Natural killer cell (primary cell): Measurements from ENCODE around the gene JCHAIN. TPM values are rescaled to one million over a fixed set of nuclear protein-coding genes. Genes with fewer than 3 reads are reported as not detected.

Experiments used
- ATAC-seq, 3 donors: fragments of 150-1000 bp in 2 of 3; fragments of 200-7000 bp in 1 of 3; cut with Tn5 transposase; 1 replicate in 1 of 3; 2 replicates in 2 of 3; pipeline ENCODE4 v1.10.0; 2021; ENCODE audit warnings: mild to moderate bottlenecking in 2 of 3, moderate library complexity in 2 of 3
- DNase-seq, 2 donors: peaks; one replicate each; pipeline versions ENCODE4 v3.0.0 to v3.0.0-alpha.2; 2013 to 2021; ENCODE audit warnings: mixed read lengths in 1 of 2
- H3K27ac ChIP-seq: one replicate; pipeline ENCODE4 v1.5.1; 2013; ENCODE audit warnings: mild to moderate bottlenecking, low read length
- H3K27me3 ChIP-seq: one replicate; pipeline ENCODE4 v1.6.1; 2013; ENCODE audit warnings: low read length; ENCODE audit not compliant: control insufficient read depth, insufficient read depth
- H3K36me3 ChIP-seq: one replicate; pipeline ENCODE4 v1.6.1; 2013; ENCODE audit warnings: low read length; ENCODE audit not compliant: control insufficient read depth, insufficient read depth
- H3K4me1 ChIP-seq: one replicate; pipeline ENCODE4 v1.6.1; 2013; ENCODE audit warnings: low read length; ENCODE audit not compliant: control insufficient read depth, insufficient read depth
- H3K4me3 ChIP-seq: one replicate; pipeline ENCODE4 v1.5.1; 2013; ENCODE audit warnings: low read length
- H3K9me3 ChIP-seq: one replicate; pipeline ENCODE4 v1.6.1; 2013; ENCODE audit warnings: low read length; ENCODE audit not compliant: control insufficient read depth, insufficient read depth
- H3K27ac Mint-ChIP-seq, 2 donors: one replicate each; pipeline ENCODE4 v1.8.0; 2022; ENCODE audit warnings: mild to moderate bottlenecking in 2 of 2, mixed read lengths in 2 of 2, moderate library complexity in 1 of 2
- H3K27me3 Mint-ChIP-seq, 2 donors: one replicate each; pipeline ENCODE4 v1.8.0; 2022; ENCODE audit warnings: low read depth in 2 of 2, mixed read lengths in 2 of 2
- H3K36me3 Mint-ChIP-seq: one replicate; pipeline ENCODE4 v1.8.0; 2022; ENCODE audit warnings: mixed read lengths
- H3K4me1 Mint-ChIP-seq, 2 donors: one replicate each; pipeline ENCODE4 v1.8.0; 2022; ENCODE audit warnings: mixed read lengths in 2 of 2
- H3K4me3 Mint-ChIP-seq: one replicate; pipeline ENCODE4 v1.8.0; 2022; ENCODE audit warnings: mild to moderate bottlenecking, moderate library complexity, mixed read lengths
- H3K9me3 Mint-ChIP-seq, 2 donors: one replicate each; pipeline ENCODE4 v1.8.0; 2022; ENCODE audit warnings: mixed read lengths in 2 of 2
- WGBS: methylation state at CpG from one replicate; pipeline ENCODE4 v1.1.7; 2013; ENCODE audit warnings: missing lambda C conversion rate; ENCODE audit not compliant: insufficient coverage; 5-methylcytosine and 5-hydroxymethylcytosine counted together
- intact Hi-C: fragments of 100-400 bp; cut with micrococcal nuclease; formaldehyde crosslinking; loops from one replicate; pipeline ENCODE4 v1.14.2; 2022
- total RNA-seq, 4 donors: library from RNA; stranded (reverse); fragments of 120-200 nt in 1 of 4; gene quantifications; one replicate each; pipeline versions ENCODE4 v1.2.3 to v1.2.4, GENCODE V29; 2013 to 2022
- TF ChIP-seq, protein P1 (sequence below): fragments of 200-600 bp; IDR thresholded peaks from one replicate; pipeline ENCODE4 v1.8.0; 2022; ENCODE audit warnings: antibody characterized with exemption

JCHAIN gene
- total RNA-seq, 3 donors from 2014 or later (not counting 1 experiment from before 2014, with no cell fraction given) = 1.6 to 1,035 (median 3.5) TPM

DNA sequence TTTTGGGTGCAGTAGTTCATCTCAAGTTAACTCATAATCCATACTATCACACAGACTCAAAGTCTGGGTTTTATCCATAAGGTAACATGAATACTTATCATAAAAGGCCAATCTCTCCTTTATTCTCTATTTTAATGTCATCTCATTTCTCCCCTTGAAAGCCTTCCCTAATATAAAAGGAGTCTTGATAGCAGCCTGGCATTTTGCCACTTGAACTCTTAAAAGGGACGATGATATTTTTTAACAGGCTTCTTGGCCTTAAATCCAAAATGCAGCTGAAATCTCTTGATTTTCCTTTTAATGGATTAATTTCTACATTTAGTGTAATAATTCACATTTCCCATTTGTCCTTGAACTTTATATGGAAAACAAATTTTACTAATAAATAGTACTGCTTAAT, 8.4 kb upstream of the JCHAIN start:
- Histone ChIP-seq H3K9me3 (no peaks in the 10 kb centered on the region), H3K4me1 (peaks cover 5% of the 10 kb centered on the region), H3K27me3 (peaks cover 2% of the 10 kb centered on the region), H3K4me3 (no peak overlapping the region), H3K27ac (no peak overlapping the region), H3K36me3 (no peaks in the 10 kb centered on the region)
- no peak for ATAC-seq
- no peaks in the 10 kb centered on the region for H3K4me1 Mint-ChIP-seq
- DNase-seq = no peak
- no peaks in the 10 kb centered on the region for H3K9me3 Mint-ChIP-seq
- no peak overlapping the region for H3K4me3 Mint-ChIP-seq
- no peaks in the 10 kb centered on the region for H3K36me3 Mint-ChIP-seq
- peaks cover 10 to 38% of the 10 kb centered on the region in 2 donors for H3K27me3 Mint-ChIP-seq
- no peak overlapping the region for H3K27ac Mint-ChIP-seq
- WGBS = 75% methylated on average over 1 of the region's 1 CpG
- TF ChIP-seq, protein P1, sequence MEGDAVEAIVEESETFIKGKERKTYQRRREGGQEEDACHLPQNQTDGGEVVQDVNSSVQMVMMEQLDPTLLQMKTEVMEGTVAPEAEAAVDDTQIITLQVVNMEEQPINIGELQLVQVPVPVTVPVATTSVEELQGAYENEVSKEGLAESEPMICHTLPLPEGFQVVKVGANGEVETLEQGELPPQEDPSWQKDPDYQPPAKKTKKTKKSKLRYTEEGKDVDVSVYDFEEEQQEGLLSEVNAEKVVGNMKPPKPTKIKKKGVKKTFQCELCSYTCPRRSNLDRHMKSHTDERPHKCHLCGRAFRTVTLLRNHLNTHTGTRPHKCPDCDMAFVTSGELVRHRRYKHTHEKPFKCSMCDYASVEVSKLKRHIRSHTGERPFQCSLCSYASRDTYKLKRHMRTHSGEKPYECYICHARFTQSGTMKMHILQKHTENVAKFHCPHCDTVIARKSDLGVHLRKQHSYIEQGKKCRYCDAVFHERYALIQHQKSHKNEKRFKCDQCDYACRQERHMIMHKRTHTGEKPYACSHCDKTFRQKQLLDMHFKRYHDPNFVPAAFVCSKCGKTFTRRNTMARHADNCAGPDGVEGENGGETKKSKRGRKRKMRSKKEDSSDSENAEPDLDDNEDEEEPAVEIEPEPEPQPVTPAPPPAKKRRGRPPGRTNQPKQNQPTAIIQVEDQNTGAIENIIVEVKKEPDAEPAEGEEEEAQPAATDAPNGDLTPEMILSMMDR = no peak
- intact Hi-C loops = no loop called here

GRCh38 chr4:70674191-70674590, 7.9 kb upstream of the JCHAIN start:
- Histone ChIP-seq H3K27ac (no peak overlapping the region), H3K36me3 (no peaks in the 10 kb centered on the region), H3K9me3 (no peaks in the 10 kb centered on the region), H3K4me1 (peaks cover 5% of the 10 kb centered on the region), H3K4me3 (no peak overlapping the region), H3K27me3 (peaks cover 2% of the 10 kb centered on the region)
- no peak for ATAC-seq
- Mint-ChIP-seq H3K4me1 (no peaks in the 10 kb centered on the region), H3K9me3 (no peaks in the 10 kb centered on the region), H3K27me3 (peaks cover 10 to 38% of the 10 kb centered on the region in 2 donors), H3K27ac (no peak overlapping the region), H3K4me3 (no peak overlapping the region), H3K36me3 (no peaks in the 10 kb centered on the region)
- TF ChIP-seq, protein P1 = no peak
- no peak for DNase-seq
- intact Hi-C loops = no loop called here

DNA sequence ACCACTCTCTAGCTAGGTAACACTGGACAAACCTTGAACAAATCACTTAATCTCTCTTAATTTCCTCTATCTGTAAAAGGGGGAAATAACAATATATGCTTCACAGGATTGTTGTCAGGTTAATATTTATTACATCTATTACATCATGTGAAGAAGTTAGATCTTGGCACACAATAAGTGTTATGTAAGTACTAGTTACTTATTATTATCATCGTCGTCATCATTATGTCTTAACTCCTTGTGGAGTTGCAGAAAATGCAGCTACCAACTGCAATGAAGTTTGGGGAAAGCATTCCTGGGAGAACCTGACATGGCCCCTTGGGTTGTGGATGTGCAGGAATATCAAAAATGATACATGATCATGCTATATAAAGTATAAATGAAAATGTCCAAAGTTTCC, 4.8 kb upstream of the JCHAIN start:
- Histone ChIP-seq H3K36me3 (no peaks in the 10 kb centered on the region), H3K4me3 (no peak overlapping the region), H3K27me3 (peaks cover 2% of the 10 kb centered on the region), H3K9me3 (no peaks in the 10 kb centered on the region), H3K27ac (no peak overlapping the region), H3K4me1 (no peaks in the 10 kb centered on the region)
- TF ChIP-seq, protein P1 = no peak
- H3K27me3 Mint-ChIP-seq = peaks cover 10 to 38% of the 10 kb centered on the region in 2 donors
- no peak overlapping the region for H3K4me3 Mint-ChIP-seq
- 100% methylated on average over 2 of the region's 2 CpGs for WGBS
- no peaks in the 10 kb centered on the region for H3K4me1 Mint-ChIP-seq
- no peak for ATAC-seq
- no peak overlapping the region for H3K27ac Mint-ChIP-seq
- intact Hi-C loops = no loop called here
- DNase-seq = no peak
- H3K36me3 Mint-ChIP-seq = no peaks in the 10 kb centered on the region
- H3K9me3 Mint-ChIP-seq = no peaks in the 10 kb centered on the region

GRCh38 chr4:70670332-70671014, 4.2 kb upstream of the JCHAIN start:
- Mint-ChIP-seq H3K9me3 (no peaks in the 10 kb centered on the region), H3K4me1 (no peaks in the 10 kb centered on the region), H3K27ac (no peak overlapping the region), H3K36me3 (no peaks in the 10 kb centered on the region), H3K27me3 (peaks cover 10 to 34% of the 10 kb centered on the region in 2 donors), H3K4me3 (no peak overlapping the region)
- Histone ChIP-seq H3K9me3 (no peaks in the 10 kb centered on the region), H3K4me1 (no peaks in the 10 kb centered on the region), H3K27me3 (peaks cover 2% of the 10 kb centered on the region), H3K4me3 (no peak overlapping the region), H3K36me3 (no peaks in the 10 kb centered on the region), H3K27ac (no peak overlapping the region)
- WGBS = 75% methylated on average over 2 of the region's 5 CpGs
- TF ChIP-seq, protein P1 = no peak
- DNase-seq (no peak), ATAC-seq (no peak)
- intact Hi-C loops = no loop called here
